ENCODE measurements around the gene OR9A2.
A peak's percentile ranks its signal among the peaks of the same experiment; 100 is the strongest.
"Not testable (repeated sequence)": the region's sequence is repeated elsewhere in the genome, so short reads cannot be mapped to it uniquely, and the experiment has no call there.

The OR9A2 gene

GRCh38 chr7:143016996-143017395, 9.9 kb downstream of the OR9A2 start:
- no peak for DNase-seq

- no peak for DNase-seq
Measured at GRCh38 chr7:143015926-143016490, 10.9 kb downstream of the OR9A2 start.

- no peak for DNase-seq
Measured at GRCh38 chr7:143015084-143015483, 11.8 kb downstream of the OR9A2 start.

- DNase-seq = no peak
Measured at GRCh38 chr7:143013893-143014292, 13.0 kb downstream of the OR9A2 start.

GRCh38 chr7:143013473-143013872, 13.5 kb downstream of the OR9A2 start:
- no peak for DNase-seq

DNA sequence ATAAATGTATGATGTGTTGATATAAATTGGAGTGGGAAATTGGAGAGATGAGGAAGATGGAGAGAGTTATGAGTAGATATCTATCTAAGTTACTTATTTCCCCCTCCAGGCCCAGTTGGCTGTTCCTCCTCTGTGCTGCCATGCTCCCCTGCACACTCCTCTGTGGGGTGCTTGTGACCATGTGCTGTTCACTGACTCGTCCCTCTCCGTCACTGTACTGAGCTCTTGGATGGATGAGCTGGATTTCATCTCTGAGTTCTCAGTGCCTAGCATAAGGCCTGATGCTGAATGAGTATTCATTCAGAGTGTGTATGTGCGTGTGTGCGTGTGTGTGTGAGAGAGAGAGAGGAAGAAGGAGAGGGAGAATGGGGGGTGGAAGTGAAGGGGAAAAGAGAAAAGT, 14.5 kb downstream of the OR9A2 start:
- DNase-seq = no peak

- DNase-seq = no peak
Measured at GRCh38 chr7:143012001-143012400, 14.9 kb downstream of the OR9A2 start.

DNA sequence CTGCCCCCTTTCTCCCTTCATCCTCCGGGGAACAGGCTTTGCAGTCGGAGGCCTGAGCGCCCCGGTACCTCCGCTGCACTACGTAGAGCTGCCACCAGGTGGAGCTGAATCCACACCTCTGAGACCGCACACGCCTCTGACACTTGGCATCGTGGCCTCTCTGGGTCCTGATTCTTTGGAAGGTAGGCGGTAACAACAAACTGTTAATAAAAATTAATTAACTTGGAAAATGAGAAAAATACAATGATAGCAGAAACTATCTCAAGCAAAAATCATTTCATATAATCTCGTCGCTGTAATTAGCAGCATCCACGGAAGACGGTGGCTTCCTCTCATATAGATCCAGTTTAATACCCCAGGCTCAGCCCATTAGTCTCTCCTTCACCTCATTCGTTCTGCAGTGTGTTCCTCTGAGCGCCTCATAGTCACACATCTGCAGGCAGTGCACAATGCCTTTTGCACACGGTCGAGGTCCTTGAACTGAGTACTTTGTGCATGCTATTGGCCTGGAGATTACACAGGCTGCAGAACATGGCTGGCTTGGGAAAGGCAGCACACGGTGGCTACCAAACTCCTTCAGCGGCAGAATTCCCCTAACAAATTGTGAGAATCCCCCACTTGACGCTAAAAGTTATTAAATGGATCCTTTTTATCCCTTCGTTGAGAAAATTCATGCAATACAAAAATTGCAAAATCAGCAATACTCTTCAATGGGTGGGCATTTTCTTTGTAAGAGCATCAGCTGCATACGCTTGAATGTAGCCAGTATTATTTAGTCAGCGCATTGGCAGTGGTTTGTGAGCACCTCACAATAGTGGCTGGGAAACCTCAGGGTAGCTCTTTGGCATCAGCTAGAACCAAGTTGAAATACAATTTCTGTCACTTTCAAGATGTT, 18.7 kb downstream of the OR9A2 start:
- peak; percentile 83 for DNase-seq

GRCh38 chr7:143005632-143006260, 21.2 kb downstream of the OR9A2 start:
- no peak for DNase-seq

- DNase-seq = no peak
Measured at GRCh38 chr7:143003393-143004051, 23.4 kb downstream of the OR9A2 start.

GRCh38 chr7:143002898-143003297, 24.0 kb downstream of the OR9A2 start:
- no peak for DNase-seq

DNA sequence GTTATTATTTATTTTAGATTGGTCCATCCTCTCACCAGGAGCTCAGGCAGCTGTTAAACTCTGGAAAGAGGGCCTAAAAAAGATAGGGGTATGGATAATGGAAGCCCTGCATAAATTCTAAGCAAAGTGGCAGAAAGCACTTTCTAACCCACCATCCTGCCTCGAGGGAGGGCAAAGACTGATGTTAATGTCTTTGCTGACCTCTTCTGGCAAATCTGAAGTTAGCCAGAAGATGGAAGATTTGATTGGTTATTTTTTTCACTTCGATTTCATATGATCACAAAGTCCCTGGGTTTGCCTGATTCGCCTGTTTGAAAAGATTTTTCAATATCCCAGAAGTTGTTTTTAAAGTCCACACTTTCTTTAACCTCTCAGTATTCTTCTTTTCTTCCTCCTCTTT, 24.8 kb downstream of the OR9A2 start:
- DNase-seq = no peak

- DNase-seq = no peak
Measured at GRCh38 chr7:143000648-143001047, 26.3 kb downstream of the OR9A2 start.

GRCh38 chr7:142999793-143000192, 27.1 kb downstream of the OR9A2 start:
- DNase-seq = no peak

- DNase-seq = no peak
Measured at GRCh38 chr7:142998966-142999365, 28.0 kb downstream of the OR9A2 start.

DNA sequence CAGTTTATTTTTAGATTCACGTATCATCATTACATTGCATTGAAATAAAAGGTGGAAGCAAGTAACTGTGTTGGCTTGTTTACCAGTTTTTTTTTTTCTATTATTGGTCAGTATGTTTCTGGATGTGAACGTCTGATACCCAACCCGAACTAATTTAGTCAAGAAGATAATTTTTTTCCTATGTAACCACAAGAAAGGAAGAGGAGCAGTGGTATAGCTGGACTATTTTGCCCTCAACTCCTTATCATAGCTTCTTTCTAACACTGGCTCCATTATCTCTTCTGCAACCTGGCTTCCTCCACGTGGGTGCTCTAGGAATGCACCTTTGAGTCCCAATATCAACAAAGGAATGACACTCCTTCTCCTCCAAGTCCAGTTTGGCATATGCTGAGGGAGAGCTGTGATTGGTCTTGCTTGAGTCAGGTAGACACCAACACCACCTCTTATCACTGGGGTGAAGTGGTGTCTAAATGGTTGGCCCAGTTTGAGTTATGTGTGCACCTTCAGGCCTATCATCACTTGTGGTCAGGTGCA, 29.4 kb downstream of the OR9A2 start:
- DNase-seq = no peak

DNA sequence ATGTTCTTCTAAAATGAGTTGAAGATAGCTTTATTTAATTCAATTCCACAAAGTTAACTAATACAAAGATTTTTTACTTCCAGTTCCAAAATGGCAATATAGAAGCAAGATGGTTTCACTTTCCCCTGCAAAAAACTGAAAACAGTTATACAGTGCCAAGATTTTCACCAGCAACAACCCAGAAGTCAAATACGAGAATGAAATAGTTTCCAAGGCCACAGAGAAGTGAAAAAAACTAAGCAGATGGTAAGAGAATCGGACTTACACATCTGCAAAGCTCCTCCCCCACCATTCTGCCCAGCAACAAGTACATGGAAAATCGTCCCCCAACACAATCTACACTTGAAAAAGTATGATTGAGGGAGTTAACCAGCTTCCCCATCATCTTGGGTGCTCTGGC, 34.5 kb downstream of the OR9A2 start:
- DNase-seq = no peak

DNA sequence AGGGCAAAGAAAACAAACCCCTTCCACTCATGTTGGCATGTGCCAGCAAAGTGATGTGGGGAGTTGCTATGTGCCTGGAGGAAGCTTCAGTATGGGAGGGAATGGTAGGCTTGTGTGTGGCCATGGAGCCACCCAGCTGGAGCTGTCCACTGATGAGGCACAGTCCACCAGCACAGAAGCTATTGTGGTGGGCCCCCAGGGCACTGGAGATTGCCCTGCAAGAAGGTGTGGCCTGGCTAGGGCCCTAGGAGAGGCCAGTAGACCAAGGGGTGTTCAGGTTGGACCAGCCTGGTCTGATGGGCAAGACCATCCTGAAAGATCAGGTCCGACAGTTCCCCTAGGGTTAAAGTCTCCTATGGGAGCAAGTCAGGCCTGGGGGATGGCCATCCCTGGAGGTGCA, 42.6 kb downstream of the OR9A2 start:
- no peak for DNase-seq

DNA sequence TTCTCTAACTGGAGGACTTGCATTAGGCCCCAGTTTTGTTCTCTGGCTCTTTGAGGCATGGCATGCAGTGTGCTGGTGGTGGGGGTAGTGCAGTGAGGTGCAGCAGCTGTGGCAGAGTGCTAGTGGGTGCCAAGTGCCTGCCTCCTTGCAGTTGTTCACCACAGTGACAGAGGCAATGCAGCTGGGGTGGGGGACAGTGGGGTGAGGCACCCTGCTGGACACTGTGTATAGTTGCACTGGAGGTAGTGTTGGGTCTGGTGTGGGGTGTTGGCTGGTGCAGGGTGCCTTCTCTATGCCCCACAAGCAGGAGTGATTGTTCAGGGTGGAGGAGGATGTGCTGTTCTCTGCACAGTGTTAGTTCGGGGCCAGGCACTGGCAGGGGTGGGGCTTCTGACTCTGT, 43.1 kb downstream of the OR9A2 start:
- no peak for DNase-seq

DNA sequence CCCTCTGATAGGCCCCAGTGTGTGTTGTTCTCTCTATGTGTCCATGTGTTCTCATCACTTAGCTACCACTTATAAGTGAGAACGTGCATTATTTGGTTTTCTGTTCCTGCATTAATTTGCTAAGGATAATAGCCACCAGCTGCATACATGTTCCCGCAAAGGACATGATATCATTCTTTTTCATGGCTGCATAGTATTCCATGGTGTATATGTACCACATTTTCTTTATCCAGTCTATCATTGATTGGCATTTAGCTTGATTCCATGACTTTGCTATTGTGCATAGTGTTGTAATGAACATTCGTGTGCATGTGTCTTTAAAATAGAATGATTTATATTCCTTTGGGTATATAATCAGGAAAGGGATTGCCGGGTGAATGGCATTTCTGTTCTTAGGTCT, 48.5 kb downstream of the OR9A2 start:
- not testable (repeated sequence) for DNase-seq
